CD4-positive, alpha-beta memory T cell (primary cell): ENCODE data around the gene ELOF1. TPM values are rescaled to one million over a fixed set of nuclear protein-coding genes. Genes with fewer than 3 reads are reported as not detected.

Experiments
- CTCF ChIA-PET: fragments of 350-600 bp; sonication (Branson Sonifier 250); formaldehyde crosslinking; loops from one replicate; lab custom pipeline; 2021; ENCODE audit warnings: inconsistent platforms; ENCODE audit not compliant: partially characterized antibody; lab: Charles Lee
- POLR2A ChIA-PET: fragments of 350-600 bp; sonication (Branson Sonifier 250); formaldehyde crosslinking; loops from one replicate; lab custom pipeline; 2021; ENCODE audit not compliant: partially characterized antibody; lab: Charles Lee
- DNase-seq, 5 donors: peaks; one replicate each; pipeline versions ENCODE4 v3.0.0 to v3.0.0-alpha.2; 2020 to 2022; ENCODE audit warnings: mixed read lengths in 1 of 5
- H3K27ac ChIP-seq: one replicate; pipeline ENCODE4 v1.7.0; 2013; ENCODE audit warnings: low read depth, low read length
- H3K27me3 ChIP-seq: 2 replicates; pipeline ENCODE4 v1.7.0; 2013; ENCODE audit warnings: mild to moderate bottlenecking, low read length, moderate library complexity; ENCODE audit not compliant: insufficient read depth
- H3K36me3 ChIP-seq: 2 replicates; pipeline ENCODE4 v1.7.0; 2013; ENCODE audit warnings: mild to moderate bottlenecking, low read length, moderate library complexity; ENCODE audit not compliant: insufficient read depth
- H3K4me1 ChIP-seq: 2 replicates; pipeline ENCODE4 v1.7.0; 2013; ENCODE audit warnings: mild to moderate bottlenecking, low read length, moderate library complexity; ENCODE audit not compliant: insufficient read depth
- H3K4me3 ChIP-seq, 2 donors: one replicate each; pipeline ENCODE4 v1.7.0; 2013; ENCODE audit warnings: low read length in 2 of 2, mild to moderate bottlenecking in 1 of 2
- H3K9me3 ChIP-seq, 2 donors: one replicate each; pipeline ENCODE4 v1.7.0; 2013; ENCODE audit warnings: low read length in 2 of 2, control low read depth in 1 of 2; ENCODE audit not compliant: control insufficient read depth in 1 of 2
- H3K27ac Mint-ChIP-seq, 7 donors: one replicate each; pipeline ENCODE4 v1.8.0; 2020 to 2021; ENCODE audit warnings: mixed read lengths in 7 of 7, mild to moderate bottlenecking in 6 of 7, inconsistent platforms in 3 of 7, moderate library complexity in 3 of 7
- H3K27me3 Mint-ChIP-seq, 2 donors: one replicate each; pipeline ENCODE4 v1.8.0; 2020 to 2021; ENCODE audit warnings: mixed read lengths in 2 of 2
- H3K36me3 Mint-ChIP-seq, 2 donors: one replicate each; pipeline ENCODE4 v1.8.0; 2020 to 2021; ENCODE audit warnings: mixed read lengths in 2 of 2, inconsistent platforms in 1 of 2, mild to moderate bottlenecking in 1 of 2
- H3K4me1 Mint-ChIP-seq, 4 donors: one replicate each; pipeline ENCODE4 v1.8.0; 2020 to 2021; ENCODE audit warnings: mixed read lengths in 4 of 4, mild to moderate bottlenecking in 1 of 4
- H3K4me3 Mint-ChIP-seq, 8 donors: one replicate each; pipeline ENCODE4 v1.8.0; 2020 to 2021; ENCODE audit warnings: mixed read lengths in 8 of 8, mild to moderate bottlenecking in 7 of 8, moderate library complexity in 6 of 8, inconsistent platforms in 3 of 8
- H3K9me3 Mint-ChIP-seq, 8 donors: one replicate each; pipeline ENCODE4 v1.8.0; 2020 to 2021; ENCODE audit warnings: mixed read lengths in 8 of 8, mild to moderate bottlenecking in 5 of 8, inconsistent platforms in 3 of 8, moderate library complexity in 1 of 8
- intact Hi-C: fragments of 100-400 bp; cut with micrococcal nuclease; formaldehyde crosslinking; loops from one replicate; pipeline ENCODE4 v1.15.1; 2023
- polyA plus RNA-seq, 2 donors: library from polyadenylated mRNA; unstranded; fragments of 300-500 nt; fragmentation: Illumina TruSeq; gene quantifications; one replicate each; pipeline ENCODE4 v1.2.3, GENCODE V29; 2021
- total RNA-seq, 2 experiments: library from RNA; stranded (reverse); gene quantifications; one replicate each; pipeline ENCODE4 v1.2.3, GENCODE V29; 2021

The ELOF1 gene
- total and polyA plus RNA-seq, 4 experiments from 2014 or later, result 46.0 to 96.1 (median 70.8) TPM

DNA sequence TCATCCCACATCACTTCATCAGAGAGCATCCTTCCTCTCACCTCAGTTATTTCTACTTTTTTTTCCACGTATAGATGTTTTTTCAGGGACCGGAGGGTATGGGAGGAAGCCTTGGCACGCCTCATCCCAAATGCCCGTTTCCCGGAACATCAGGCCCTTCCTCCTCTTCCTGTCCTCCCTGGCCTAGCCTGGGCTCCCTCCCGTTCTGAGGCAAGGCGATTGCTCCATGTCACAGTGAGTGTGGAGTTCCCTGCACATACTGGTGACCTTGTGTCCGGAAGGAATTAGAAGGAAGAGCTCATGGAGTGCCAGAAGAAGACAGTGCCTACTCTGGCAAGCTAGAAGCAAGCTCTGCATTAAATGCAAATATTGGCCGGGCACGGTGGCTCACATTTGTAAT lies 37.1 kb upstream of the ELOF1 start:
- Mint-ChIP-seq H3K36me3 (peaks cover 0 to 2% of the 10 kb centered on the region in 2 donors), H3K27me3 (no peaks in the 10 kb centered on the region), H3K4me1 (peaks cover 9 to 24% (median 17%) of the 10 kb centered on the region in 4 donors), H3K27ac (peak overlapping the region; percentile 35 to 93 (median 85)), H3K9me3 (no peaks in the 10 kb centered on the region), H3K4me3 (peak overlapping the region in 7 of 8 donors; percentile 21 to 89 (median 86))
- POLR2A ChIA-PET, result interaction anchor here (0.6 to 1.6 kb wide), 4 partner anchors 8 to 1040 kb away, joined by 3 to 6 read pairs (median 4); partner anchors contain the start of gene ECSIT
- DNase-seq, result no peak
- Histone ChIP-seq H3K36me3 (no peaks in the 10 kb centered on the region), H3K27me3 (no peaks in the 10 kb centered on the region), H3K9me3 (no peaks in the 10 kb centered on the region), H3K27ac (no peak overlapping the region), H3K4me1 (peaks cover 15% of the 10 kb centered on the region), H3K4me3 (no peak overlapping the region)
- CTCF ChIA-PET, result interaction anchor here (0.9 kb wide), 1 partner anchor 8 kb away, joined by 3 read pairs; no protein-coding TSS in a partner anchor
- intact Hi-C loops, result loop anchor here (2.0 kb wide), 1 partner anchor 37 kb away; the partner anchor contains the start of gene ELOF1

DNA sequence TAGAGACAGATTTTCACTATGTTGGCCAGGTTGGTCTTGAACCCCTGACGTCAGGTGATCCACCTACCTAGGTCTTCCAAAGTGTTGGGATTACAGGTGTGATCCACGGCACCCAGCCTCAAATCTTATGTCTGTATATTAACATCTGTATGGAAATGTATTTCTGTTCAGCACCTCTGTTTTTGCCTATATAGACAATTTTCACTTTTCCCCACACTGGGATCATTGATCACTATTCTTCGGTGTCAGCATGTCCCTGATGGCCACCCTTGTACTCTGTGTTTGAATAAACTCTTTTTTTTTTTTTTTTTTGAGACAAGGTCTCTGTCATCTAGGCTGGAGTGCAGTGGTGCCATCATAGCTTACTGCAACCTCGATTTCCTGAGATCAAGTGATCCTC lies 35.1 kb upstream of the ELOF1 start:
- no peaks in the 10 kb centered on the region for H3K9me3 ChIP-seq
- H3K36me3 Mint-ChIP-seq, result peaks cover 0 to 2% of the 10 kb centered on the region in 2 donors
- H3K4me1 ChIP-seq, result peaks cover 12% of the 10 kb centered on the region
- H3K4me3 Mint-ChIP-seq, result no peak overlapping the region
- intact Hi-C loops, result no loop called here
- H3K27me3 ChIP-seq, result no peaks in the 10 kb centered on the region
- CTCF ChIA-PET, result interaction anchor here (1.7 kb wide), 1 partner anchor 58 kb away, joined by 4 read pairs; no protein-coding TSS in a partner anchor
- POLR2A ChIA-PET, result interaction anchor here (0.7 kb wide), 1 partner anchor 697 kb away, joined by 3 read pairs; no protein-coding TSS in a partner anchor
- H3K36me3 ChIP-seq, result no peaks in the 10 kb centered on the region
- H3K27me3 Mint-ChIP-seq, result no peaks in the 10 kb centered on the region
- no peak overlapping the region for H3K27ac Mint-ChIP-seq
- H3K4me3 ChIP-seq, result no peak overlapping the region
- no peaks in the 10 kb centered on the region for H3K9me3 Mint-ChIP-seq
- H3K4me1 Mint-ChIP-seq, result peaks cover 5 to 17% (median 11%) of the 10 kb centered on the region in 4 donors
- H3K27ac ChIP-seq, result no peak overlapping the region
- no peak for DNase-seq

DNA sequence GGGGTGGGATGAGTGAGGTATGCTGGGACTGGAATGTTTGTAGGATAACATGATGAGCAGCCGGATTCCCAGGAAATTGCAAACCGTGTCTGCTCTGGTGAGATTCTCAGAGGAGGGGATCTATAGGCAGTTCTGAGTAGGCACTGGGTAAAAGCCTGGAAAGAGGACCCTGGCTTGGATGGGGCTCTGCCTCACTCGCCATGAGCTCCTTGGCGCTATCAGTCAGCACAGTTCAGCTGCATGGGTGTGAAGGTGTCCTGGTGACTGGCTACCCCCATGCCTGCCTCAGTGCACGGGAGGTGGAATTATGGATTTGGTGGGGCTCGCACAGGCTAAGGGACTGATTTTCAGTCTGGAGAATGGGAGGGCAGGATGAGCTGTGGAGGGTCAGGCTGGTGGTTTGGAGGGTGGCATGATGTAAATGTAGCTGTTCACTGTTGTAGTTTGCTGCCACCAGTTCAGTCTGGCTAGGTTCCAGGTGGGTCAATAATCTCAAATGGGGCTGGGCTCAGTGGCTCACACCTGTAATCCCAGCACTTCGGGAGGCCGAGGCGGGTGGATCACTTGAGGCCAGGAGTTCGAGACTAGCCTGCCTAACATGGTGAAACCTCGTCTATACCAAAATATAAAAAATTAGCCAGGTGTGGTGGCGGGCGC lies 29.1 kb upstream of the ELOF1 start:
- no peak for DNase-seq
- intact Hi-C loops, result loop anchor here (1.0 kb wide), 5 partner anchors 28 to 295 kb away; no protein-coding TSS in a partner anchor
- H3K4me3 ChIP-seq, result no peak overlapping the region
- peaks cover 0 to 10% (median 1%) of the 10 kb centered on the region in 4 donors for H3K4me1 Mint-ChIP-seq
- no peaks in the 10 kb centered on the region for H3K9me3 ChIP-seq
- H3K27ac Mint-ChIP-seq, result peak overlapping the region in 4 of 7 donors; percentile 22 to 86 (median 58)
- no peaks in the 10 kb centered on the region for H3K36me3 Mint-ChIP-seq
- H3K27ac ChIP-seq, result no peak overlapping the region
- H3K4me3 Mint-ChIP-seq, result no peak overlapping the region
- POLR2A ChIA-PET, result interaction anchor here (0.7 to 1.2 kb wide), 2 partner anchors 9 to 29 kb away, joined by 3 read pairs; partner anchors contain the start of genes ELOF1 and ZNF627
- CTCF ChIA-PET, result interaction anchor here (0.8 to 6.4 kb wide), 9 partner anchors 8 to 462 kb away, joined by 3 to 38 read pairs (median 3); no protein-coding TSS in a partner anchor
- peaks cover 3% of the 10 kb centered on the region for H3K4me1 ChIP-seq
- H3K36me3 ChIP-seq, result no peaks in the 10 kb centered on the region
- peaks cover 0 to 2% of the 10 kb centered on the region in 2 donors for H3K27me3 Mint-ChIP-seq
- H3K9me3 Mint-ChIP-seq, result no peaks in the 10 kb centered on the region
- no peaks in the 10 kb centered on the region for H3K27me3 ChIP-seq

DNA sequence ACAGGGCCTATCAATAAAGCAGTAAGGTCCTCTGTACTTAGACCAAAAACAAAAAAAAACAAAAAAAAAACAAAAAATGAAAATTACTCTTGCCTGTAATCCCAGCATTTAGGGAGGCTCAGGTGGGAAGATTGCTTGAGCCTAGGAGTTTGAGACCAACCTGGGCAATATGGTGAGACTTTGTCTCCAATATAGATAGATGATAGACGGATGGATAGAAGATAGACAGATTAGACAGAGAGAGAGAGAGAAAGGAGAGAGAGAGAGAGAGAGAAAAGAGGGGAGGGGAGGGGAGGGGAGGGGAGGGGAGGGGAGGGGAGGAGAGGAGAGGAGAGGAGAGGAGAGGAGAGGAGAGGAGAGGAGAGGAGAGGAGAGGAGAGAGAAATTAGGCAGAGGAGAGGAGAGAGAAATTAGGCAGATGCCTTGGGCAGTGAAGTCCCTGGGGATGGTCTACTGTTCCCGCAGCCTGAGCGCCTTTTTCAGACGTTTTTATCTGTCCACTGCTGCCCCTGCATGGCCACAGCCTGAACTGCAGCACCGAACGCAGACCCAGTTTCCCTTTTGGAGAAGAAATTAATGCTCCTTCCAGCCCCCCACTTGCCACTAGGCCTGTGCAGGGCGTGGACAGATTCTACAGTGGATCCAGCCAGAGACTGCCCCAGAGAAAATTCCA lies 28.4 kb upstream of the ELOF1 start:
- Histone ChIP-seq H3K27ac (no peak overlapping the region), H3K27me3 (no peaks in the 10 kb centered on the region), H3K4me3 (no peak overlapping the region), H3K4me1 (peaks cover 3% of the 10 kb centered on the region), H3K9me3 (no peaks in the 10 kb centered on the region), H3K36me3 (no peaks in the 10 kb centered on the region)
- POLR2A ChIA-PET, result interaction anchor here (1.2 kb wide), 1 partner anchor 28 kb away, joined by 3 read pairs; the partner anchor contains the start of gene ELOF1
- Mint-ChIP-seq H3K9me3 (no peaks in the 10 kb centered on the region), H3K4me3 (no peak overlapping the region), H3K36me3 (no peaks in the 10 kb centered on the region), H3K27ac (peak overlapping the region in 3 of 7 donors; percentile 35 to 86 (median 82)), H3K27me3 (peaks cover 0 to 2% of the 10 kb centered on the region in 2 donors), H3K4me1 (peaks cover 0 to 10% (median 1%) of the 10 kb centered on the region in 4 donors)
- CTCF ChIA-PET, result interaction anchor here (1.0 to 6.4 kb wide), 6 partner anchors 9 to 61 kb away, joined by 3 to 38 read pairs (median 8); no protein-coding TSS in a partner anchor
- intact Hi-C loops, result loop anchor here (1.0 kb wide), 5 partner anchors 27 to 294 kb away; no protein-coding TSS in a partner anchor
- DNase-seq, result peak; percentile 63 to 75 (median 70)

DNA sequence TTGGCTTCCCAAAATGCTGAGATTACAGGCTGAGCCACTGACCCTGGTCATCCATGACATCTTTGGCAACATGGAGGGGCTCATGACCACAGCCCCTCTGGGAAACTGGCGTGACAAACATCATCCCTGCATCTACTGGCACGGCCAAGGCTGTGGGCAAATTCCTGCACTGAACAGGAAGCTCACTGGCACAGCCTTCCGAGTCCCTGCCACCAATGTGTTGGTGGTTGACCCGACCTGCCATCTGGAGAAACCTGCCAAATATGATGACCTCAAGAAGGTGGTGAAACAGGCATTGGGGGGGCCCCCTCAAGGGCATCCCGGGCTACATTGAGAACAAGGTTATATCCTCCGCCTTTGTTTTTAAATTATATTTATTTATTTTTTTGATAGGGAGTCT lies 27.3 kb upstream of the ELOF1 start:
- Mint-ChIP-seq H3K4me1 (peaks cover 4 to 20% (median 9%) of the 10 kb centered on the region in 4 donors), H3K27me3 (peaks cover 0 to 2% of the 10 kb centered on the region in 2 donors), H3K36me3 (no peaks in the 10 kb centered on the region), H3K4me3 (no peak overlapping the region), H3K9me3 (no peaks in the 10 kb centered on the region), H3K27ac (no peak overlapping the region)
- intact Hi-C loops, result no loop called here
- Histone ChIP-seq H3K4me1 (peaks cover 12% of the 10 kb centered on the region), H3K36me3 (no peaks in the 10 kb centered on the region), H3K27me3 (no peaks in the 10 kb centered on the region), H3K27ac (no peak overlapping the region), H3K4me3 (no peak overlapping the region), H3K9me3 (no peaks in the 10 kb centered on the region)
- no peak for DNase-seq
- CTCF ChIA-PET, result interaction anchor here (1.1 to 6.4 kb wide), 4 partner anchors 26 to 293 kb away, joined by 4 to 38 read pairs (median 7); no protein-coding TSS in a partner anchor
- POLR2A ChIA-PET, result no interaction called here

DNA sequence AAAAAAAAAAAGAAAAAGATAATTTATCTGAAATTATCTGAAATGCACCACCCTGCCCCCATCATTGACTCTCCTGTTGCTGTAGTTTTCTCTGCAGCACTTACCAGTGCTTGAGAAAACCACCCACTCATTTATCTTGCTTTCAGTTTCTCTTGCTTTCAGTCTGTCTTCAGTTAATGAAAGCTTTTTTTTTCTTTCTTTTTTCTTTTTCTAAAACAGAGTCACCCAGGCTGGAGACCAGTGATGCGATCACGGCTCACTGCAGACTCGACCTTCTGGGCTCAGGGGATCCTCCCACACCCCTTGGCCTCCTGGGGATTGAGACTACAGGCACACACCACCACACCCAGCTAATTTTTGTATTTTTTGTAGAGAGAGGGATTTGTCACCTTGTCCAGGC lies 22.7 kb upstream of the ELOF1 start:
- H3K4me3 Mint-ChIP-seq, result peak overlapping the region; percentile 64 to 86 (median 79)
- ChIA-PET CTCF (interaction anchor here (1.0 to 2.1 kb wide), 4 partner anchors 9 to 45 kb away, joined by 3 to 10 read pairs (median 4); no protein-coding TSS in a partner anchor), POLR2A (interaction anchor here (1.0 kb wide), 1 partner anchor 10 kb away, joined by 3 read pairs; no protein-coding TSS in a partner anchor)
- no peak overlapping the region for H3K4me3 ChIP-seq
- H3K27me3 ChIP-seq, result no peaks in the 10 kb centered on the region
- H3K27me3 Mint-ChIP-seq, result no peaks in the 10 kb centered on the region
- peak overlapping the region; percentile 8 for H3K27ac ChIP-seq
- peak in 4 of 5 donors; percentile 29 to 47 (median 37) for DNase-seq
- H3K27ac Mint-ChIP-seq, result peak overlapping the region; percentile 38 to 89 (median 77)
- intact Hi-C loops, result no loop called here
- H3K36me3 Mint-ChIP-seq, result no peaks in the 10 kb centered on the region
- H3K36me3 ChIP-seq, result no peaks in the 10 kb centered on the region
- peaks cover 16 to 30% (median 22%) of the 10 kb centered on the region in 4 donors for H3K4me1 Mint-ChIP-seq
- no peaks in the 10 kb centered on the region for H3K9me3 ChIP-seq
- H3K4me1 ChIP-seq, result peaks cover 37% of the 10 kb centered on the region
- H3K9me3 Mint-ChIP-seq, result no peaks in the 10 kb centered on the region
